ENCODE data around the gene TAS1R3.

TAS1R3 gene

DNA sequence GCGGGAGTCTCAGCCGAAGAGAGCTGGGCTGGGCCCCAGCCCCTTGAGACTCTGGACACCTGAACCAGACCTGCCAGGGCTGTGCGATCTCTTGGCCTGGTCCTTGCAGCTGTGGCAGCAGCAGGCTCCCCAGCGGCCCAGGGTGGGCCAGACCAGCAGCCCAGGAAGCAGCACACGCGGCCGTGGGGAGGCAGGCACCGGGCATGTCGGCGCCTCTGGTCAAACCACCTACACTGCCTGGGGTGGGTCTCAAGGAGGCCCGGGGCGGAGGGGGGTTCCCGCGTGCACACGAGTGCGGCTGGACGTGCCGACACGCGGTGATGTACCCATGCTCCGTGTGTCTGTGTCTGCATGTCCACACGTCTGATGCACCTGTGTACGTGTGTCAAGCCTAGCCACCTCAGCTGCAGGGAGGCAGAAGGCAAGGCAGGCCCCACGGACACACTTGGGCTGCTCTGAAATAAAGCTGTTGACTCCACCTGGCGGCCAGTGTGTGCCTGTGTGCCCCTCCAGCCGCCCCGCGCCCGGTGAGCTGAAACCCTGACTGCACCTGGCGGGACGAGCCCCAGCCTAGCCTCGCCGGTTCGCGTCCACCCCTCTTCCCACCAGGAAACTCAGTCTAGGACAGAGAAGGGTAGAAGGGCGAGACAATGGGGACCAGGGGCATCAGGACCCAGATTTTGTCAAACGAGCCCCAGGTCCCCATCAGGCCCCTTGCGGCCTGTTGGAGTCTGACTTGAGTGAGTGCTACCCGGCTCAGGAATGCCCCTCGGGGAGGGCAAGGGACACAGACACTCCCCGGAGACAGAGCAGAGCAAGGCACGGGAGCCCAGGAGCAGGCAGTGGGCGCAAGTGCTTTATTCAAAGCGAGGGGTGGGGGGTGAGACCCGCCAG is 39.3 kb upstream of the TAS1R3 start:
- Mint-ChIP-seq H3K27me3 (ENCODE audit: low read depth) (no peaks in the 10 kb centered on the region), H3K36me3 (ENCODE audit: low read depth) (peaks cover 2% of the 10 kb centered on the region), H3K9me3 (no peaks in the 10 kb centered on the region), H3K4me3 (no peak overlapping the region), H3K4me1 (ENCODE audit: low read depth) (no peaks in the 10 kb centered on the region), H3K27ac (no peak overlapping the region)
- peak; percentile 36 for DNase-seq (ENCODE audit: low spot score)

DNA sequence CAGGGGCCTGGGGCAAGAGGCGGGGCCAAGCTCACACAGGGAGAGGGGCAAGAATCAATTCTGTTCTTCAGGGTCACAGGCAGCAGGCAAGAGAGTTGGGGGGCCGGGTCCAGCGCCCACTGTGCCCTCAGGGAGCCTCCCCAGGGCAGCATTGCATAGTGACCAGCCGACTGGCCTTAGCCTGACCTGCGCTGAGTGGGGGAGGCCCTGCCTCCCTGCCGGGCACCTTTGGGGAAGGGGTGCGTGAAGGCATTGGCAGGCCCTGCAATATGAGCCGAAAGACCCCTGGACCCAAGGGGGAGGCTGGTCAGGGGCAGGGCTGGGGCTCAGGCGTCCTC is 38.7 kb upstream of the TAS1R3 start:
- Mint-ChIP-seq H3K27me3 (ENCODE audit: low read depth) (no peaks in the 10 kb centered on the region), H3K36me3 (ENCODE audit: low read depth) (peaks cover 2% of the 10 kb centered on the region), H3K27ac (no peak overlapping the region), H3K4me1 (ENCODE audit: low read depth) (no peaks in the 10 kb centered on the region), H3K9me3 (no peaks in the 10 kb centered on the region), H3K4me3 (no peak overlapping the region)
- no peak for DNase-seq (ENCODE audit: low spot score)

DNA sequence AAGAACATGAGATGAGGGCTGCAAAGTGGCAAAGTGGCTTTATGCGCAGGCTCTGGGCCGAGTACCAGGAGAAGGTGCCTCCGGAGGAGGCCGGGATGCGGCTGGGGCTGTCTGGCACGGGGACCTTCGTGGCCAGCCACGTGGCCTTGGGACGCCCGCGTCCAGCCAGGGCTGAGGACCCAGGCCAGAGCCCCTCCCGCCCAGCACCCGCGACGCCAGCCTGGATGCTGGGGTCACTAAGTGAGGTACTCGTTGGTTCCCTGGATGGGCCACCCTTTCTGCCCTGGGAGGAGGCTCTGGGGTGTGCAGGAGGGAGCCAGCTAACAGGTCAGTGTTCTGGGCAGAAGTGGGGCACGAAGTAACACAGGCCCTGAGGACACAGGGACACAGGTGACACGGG is 38.2 kb upstream of the TAS1R3 start:
- DNase-seq (ENCODE audit: low spot score): no peak
- Mint-ChIP-seq H3K9me3 (no peaks in the 10 kb centered on the region), H3K27me3 (ENCODE audit: low read depth) (no peaks in the 10 kb centered on the region), H3K27ac (no peak overlapping the region), H3K36me3 (ENCODE audit: low read depth) (peaks cover 2% of the 10 kb centered on the region), H3K4me1 (ENCODE audit: low read depth) (no peaks in the 10 kb centered on the region), H3K4me3 (no peak overlapping the region)

DNA sequence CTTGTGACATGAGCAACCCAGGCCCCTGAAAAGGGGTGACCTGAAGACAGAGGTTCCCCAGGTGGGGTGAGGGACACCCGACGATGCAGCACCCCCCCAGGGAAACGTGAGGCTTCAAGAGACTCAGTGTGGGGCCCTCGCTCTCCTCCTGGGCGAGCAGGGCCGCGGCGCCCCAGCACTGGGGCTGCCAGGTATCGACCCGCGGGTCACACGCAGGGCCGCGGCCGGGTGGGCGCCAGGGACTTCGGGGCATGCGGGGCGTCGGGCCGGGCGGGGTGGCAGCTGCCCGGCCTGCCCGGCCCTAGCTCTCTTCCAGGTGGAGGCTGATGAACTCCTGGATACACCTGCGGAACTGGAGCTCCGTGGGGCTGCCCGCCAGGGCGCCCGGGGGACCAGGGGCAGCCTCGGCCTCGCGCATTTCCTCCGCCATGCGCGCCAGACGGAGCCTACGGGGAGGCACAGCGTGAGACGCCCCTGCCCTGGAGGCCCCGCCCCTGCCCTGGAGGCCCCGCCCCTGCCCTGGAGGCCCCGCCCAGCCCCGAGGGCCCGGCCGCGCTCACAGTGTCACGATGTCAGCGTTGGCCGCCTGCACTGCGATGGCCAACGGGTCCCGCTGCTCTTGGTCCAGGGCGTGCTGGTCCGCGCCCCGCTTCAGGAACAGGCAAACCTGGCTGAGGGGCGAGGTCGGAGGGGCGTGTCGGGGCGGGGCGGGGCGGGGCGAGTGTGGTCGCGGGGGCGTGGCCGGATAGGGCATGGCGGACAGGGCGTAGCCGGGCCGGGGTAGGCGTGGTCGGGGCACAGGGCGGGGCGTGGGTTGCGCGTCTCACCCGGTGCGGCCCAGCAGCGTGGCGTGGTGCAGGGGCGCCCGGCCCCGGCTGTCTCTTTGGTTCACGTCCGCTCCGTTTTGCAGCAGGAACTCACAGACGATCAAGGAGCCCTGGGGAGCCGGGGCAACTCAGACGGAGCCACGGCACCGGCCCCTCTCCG is 37.5 kb upstream of the TAS1R3 start:
- Mint-ChIP-seq H3K27ac (no peak overlapping the region), H3K27me3 (ENCODE audit: low read depth) (no peaks in the 10 kb centered on the region), H3K36me3 (ENCODE audit: low read depth) (peaks cover 2% of the 10 kb centered on the region), H3K9me3 (no peaks in the 10 kb centered on the region), H3K4me1 (ENCODE audit: low read depth) (no peaks in the 10 kb centered on the region), H3K4me3 (no peak overlapping the region)
- no peak for DNase-seq (ENCODE audit: low spot score)

DNA sequence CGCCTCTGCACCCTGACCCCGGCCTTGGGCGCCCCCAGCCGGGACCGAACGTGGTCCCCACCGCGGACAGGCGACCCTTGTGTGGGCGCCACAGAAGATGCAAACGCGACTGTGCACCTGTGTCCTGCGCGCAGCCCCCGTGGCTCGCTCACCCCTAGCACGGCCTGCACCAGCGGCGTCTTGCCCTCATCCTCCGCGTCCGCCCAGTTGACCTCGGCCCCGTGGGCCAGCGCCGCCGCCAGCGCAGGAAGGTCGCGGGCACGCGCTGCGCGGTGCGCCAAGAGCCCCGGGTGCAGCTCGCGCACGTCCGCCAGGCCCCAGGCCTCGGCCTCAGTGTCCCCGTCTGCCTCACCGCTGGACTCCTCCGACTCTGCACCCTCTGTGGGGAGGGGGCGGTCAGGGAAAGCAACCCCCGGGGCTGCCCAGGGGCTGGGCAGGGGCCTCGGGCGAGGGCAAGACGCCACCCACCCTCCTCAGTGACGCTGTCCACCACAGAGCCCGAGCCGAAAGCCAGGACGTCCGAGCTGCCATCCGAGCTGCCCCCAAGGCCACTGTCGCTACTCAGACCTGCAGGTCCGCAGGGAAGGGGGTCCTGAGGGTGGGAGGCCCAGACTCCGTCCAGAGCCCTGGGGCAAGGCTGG is 36.7 kb upstream of the TAS1R3 start:
- Mint-ChIP-seq H3K27ac (no peak overlapping the region), H3K4me1 (ENCODE audit: low read depth) (no peaks in the 10 kb centered on the region), H3K4me3 (no peak overlapping the region), H3K9me3 (no peaks in the 10 kb centered on the region), H3K27me3 (ENCODE audit: low read depth) (no peaks in the 10 kb centered on the region), H3K36me3 (ENCODE audit: low read depth) (peaks cover 2% of the 10 kb centered on the region)
- no peak for DNase-seq (ENCODE audit: low spot score)

DNA sequence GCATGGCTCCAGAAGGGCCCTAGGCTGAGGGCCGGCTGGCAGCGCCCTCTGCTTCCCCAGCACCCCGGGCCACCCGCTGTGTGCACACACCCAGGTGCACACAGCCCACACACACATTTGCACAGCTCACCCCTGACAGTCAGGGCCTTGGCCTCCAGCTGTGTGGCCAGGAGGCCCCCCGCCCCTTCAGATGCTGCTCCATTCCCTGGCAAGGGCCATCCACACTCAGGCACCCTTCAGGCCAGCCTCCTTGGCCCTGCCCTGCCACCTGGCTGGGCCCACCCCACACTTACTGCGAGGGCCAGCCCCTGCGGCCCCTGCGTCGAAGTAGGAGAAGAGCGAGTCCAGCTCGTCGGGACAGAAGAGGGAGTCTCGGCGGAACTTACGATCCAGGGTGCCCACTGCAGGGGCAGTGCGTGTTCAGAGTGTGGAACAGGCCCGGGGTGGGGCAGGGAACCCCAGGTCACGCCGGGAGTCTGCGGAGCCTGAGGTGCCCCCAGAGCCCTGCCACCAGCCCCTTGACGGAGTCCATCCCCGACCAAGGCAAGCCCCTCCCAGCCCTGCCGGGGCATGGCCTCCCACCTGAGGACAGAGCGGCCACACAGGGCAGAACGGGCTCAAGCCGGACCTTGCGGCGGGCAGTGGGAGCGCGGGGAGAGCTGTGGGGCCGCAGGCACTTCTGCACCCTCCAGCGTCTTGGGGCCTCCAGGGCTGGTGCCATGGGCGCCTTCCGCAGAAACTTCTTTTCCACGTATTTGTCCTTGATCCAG is 35.7 kb upstream of the TAS1R3 start:
- Mint-ChIP-seq H3K4me3 (no peak overlapping the region), H3K27ac (no peak overlapping the region), H3K27me3 (ENCODE audit: low read depth) (no peaks in the 10 kb centered on the region), H3K36me3 (ENCODE audit: low read depth) (peaks cover 2% of the 10 kb centered on the region), H3K9me3 (no peaks in the 10 kb centered on the region), H3K4me1 (ENCODE audit: low read depth) (no peaks in the 10 kb centered on the region)
- DNase-seq (ENCODE audit: low spot score): no peak

DNA sequence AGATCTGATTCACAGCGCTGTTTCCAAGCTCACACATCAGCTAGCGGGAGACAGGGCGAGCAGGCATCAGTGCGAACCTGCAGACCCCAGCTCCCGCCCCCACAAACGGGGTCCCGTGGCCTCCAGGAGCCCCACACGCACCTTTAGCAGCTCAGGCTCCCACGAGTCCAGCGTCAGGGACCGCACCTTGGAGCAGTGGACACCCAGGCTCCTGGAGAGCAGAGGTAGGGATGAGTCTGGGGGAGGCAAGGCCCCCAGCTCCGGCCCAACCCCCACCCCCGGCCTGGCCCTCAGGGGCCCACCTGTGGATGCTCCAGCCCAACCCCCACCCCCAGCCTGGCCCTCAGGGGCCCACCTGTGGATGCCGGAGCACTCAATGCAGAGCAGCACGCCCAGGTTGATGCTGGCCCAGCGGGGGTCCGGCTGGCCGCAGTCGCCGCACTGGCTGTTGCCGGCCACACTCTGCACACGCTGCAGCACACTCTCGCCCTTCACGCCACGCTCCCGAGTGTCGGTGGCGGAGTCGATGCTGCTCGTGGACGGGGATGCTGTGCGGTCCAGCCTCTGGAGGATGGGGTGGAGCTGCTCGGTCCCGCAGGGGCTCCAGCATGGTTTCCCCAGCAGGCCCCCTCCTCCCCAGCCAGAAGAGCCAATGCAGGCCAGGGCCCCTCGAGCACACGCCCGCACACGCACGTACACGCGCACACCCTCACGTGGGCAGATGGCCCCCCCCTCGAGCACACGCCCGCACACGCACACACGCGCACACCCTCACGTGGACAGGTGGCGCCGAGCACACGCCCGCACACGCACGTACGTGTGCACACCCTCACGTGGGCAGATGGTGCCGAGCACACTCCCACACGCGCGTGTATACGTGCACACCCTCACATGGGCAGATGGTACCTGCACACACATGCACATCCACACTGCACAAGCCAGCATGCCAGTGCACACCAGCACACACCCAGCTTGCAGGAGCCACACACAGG is 34.7 kb upstream of the TAS1R3 start:
- Mint-ChIP-seq H3K4me1 (ENCODE audit: low read depth) (no peaks in the 10 kb centered on the region), H3K4me3 (no peak overlapping the region), H3K36me3 (ENCODE audit: low read depth) (peaks cover 2% of the 10 kb centered on the region), H3K27me3 (ENCODE audit: low read depth) (no peaks in the 10 kb centered on the region), H3K27ac (no peak overlapping the region), H3K9me3 (no peaks in the 10 kb centered on the region)
- DNase-seq (ENCODE audit: low spot score): no peak

DNA sequence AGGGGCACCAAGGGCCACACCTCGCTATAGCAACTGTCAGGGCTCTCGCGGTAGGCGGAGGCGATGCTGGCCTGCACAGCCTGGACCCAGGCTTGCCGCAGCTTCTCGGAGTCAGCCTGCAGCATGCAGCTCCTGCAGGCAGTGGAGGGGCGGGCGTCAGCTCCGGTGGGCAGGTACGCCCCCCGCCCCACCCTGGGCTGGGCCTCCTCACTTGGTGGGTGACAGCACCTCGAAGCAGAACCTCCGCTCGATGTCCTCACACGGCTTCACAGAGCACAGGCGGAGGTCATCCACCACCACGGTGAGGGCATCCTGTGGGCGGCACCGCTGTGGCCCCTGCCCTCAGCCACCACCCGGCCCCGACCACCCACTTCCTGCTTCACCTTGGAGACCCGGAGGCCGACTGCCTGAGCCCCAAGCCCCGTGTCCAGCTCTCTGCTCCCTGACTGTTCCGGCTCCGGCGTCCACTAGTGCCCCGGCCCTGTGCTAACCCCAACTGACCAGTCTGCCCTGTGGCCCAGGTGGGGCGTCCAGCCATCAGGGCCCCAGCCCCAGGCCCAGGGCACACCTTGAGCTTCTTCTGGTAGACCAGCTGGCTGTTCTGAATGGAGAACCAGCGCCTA is 33.2 kb upstream of the TAS1R3 start:
- no peaks in the 10 kb centered on the region for H3K4me1 Mint-ChIP-seq (ENCODE audit: low read depth)
- no peaks in the 10 kb centered on the region for H3K27me3 Mint-ChIP-seq (ENCODE audit: low read depth)
- no peaks in the 10 kb centered on the region for H3K9me3 Mint-ChIP-seq
- H3K4me3 Mint-ChIP-seq: no peak overlapping the region
- DNase-seq (ENCODE audit: low spot score): no peak
- no peak overlapping the region for H3K27ac Mint-ChIP-seq
- H3K36me3 Mint-ChIP-seq (ENCODE audit: low read depth): peaks cover 2% of the 10 kb centered on the region

DNA sequence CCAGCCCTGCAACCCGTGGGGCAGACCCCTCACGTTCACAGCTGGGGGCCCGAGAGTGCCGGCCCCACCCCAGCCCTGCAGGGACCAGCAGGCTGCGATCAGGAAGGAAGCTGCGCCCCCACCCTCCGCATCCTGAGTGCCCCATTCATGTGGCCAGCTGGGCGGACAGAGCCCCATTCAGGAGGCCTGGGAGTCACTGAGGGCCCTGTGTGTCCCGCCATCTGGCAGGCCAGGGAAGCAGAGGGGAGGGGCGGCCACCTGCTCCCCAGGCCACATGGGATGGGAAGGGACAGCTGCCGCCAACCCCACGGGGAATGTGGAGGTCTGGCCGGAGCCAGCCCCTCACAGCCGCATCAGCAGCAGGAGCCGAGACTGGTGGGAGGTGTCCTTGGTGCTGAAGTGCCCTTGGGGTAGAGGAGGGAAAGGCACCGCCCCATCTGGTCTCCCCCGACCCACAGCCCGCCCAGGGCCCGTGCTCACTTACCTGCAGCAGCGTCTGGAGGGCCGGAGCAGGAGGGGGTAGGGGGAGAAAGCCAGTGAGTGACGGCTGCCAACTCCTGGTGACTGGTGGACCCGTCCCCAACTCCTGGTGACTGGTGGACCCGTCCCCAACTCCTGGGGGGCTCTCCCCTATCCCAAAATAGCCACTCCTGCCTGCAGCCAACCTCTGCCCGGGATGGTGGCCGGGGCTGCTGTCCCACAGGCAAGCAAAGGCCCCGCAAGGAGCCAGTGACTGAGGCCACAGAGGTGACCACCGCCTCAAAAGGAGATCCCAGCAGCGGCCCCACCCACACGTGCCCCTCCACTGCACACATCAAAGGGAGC is 32.0 kb upstream of the TAS1R3 start:
- H3K27ac Mint-ChIP-seq: no peak overlapping the region

DNA sequence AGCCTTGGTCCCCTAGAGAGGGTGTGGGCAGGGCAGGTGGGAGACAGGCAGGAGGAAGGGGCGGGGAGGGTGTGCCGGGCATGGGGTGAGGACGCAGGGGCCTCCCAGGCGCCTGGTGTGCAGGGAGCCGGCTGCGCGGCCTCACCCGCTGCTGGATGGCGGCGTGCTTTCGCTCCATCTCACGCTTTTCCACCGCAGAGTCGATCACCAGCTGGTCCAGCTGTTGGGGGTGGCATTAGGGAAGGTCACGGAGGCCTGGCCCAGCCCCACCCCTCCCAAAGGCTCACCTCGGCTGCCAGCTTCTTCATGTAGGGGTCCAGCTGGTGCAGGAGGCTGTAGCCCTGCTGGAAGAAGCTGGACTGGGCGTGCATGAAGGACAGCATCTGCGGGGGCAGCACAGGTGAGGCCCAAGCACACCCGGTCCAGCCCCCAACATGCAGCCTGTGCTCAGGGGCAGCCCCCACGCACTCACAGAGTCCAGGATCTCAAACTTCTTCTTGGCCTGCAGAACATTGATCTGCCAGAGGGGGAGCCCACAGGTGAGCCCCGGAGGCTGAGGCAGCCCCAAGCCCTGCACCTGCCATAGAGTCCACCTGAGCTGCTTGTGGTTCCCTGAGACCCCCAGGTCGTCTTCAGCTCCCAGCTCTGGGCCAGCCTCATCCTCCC is 31.3 kb upstream of the TAS1R3 start:
- no peak overlapping the region for H3K4me3 Mint-ChIP-seq
- DNase-seq (ENCODE audit: low spot score): no peak

More for the DNA sequence above, 32.0 kb upstream of the TAS1R3 start:
- no peak for DNase-seq (ENCODE audit: low spot score)
- Mint-ChIP-seq H3K36me3 (ENCODE audit: low read depth) (peaks cover 2% of the 10 kb centered on the region), H3K27me3 (ENCODE audit: low read depth) (no peaks in the 10 kb centered on the region), H3K4me3 (no peak overlapping the region), H3K9me3 (no peaks in the 10 kb centered on the region), H3K4me1 (ENCODE audit: low read depth) (no peaks in the 10 kb centered on the region)

DNA sequence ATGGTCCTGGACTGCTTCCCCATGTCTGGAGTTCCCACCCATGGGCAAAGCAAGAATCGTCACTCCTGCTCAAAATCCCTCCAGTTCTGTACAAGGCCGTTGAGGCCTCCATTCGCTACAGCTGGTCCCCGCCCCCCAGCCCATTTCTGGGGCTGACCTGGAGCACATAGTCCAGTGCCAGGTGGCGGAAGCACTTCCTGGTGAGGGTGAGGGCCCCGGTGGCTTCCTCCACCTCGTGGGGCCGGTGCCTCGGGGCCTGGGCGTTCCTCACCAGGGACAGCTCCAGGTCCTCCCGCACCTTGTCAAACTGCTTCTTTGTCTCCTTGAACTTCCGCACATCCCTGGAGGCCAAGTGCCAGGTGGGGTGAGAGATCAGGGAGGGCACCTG is 30.7 kb upstream of the TAS1R3 start:
- no peak overlapping the region for H3K4me3 Mint-ChIP-seq
- H3K27me3 Mint-ChIP-seq (ENCODE audit: low read depth): no peaks in the 10 kb centered on the region
- no peaks in the 10 kb centered on the region for H3K4me1 Mint-ChIP-seq (ENCODE audit: low read depth)
- H3K9me3 Mint-ChIP-seq: no peaks in the 10 kb centered on the region
- no peak for DNase-seq (ENCODE audit: low spot score)
- peaks cover 2% of the 10 kb centered on the region for H3K36me3 Mint-ChIP-seq (ENCODE audit: low read depth)
- no peak overlapping the region for H3K27ac Mint-ChIP-seq

More for the DNA sequence above, 31.3 kb upstream of the TAS1R3 start:
- Mint-ChIP-seq H3K36me3 (ENCODE audit: low read depth) (peaks cover 2% of the 10 kb centered on the region), H3K4me1 (ENCODE audit: low read depth) (no peaks in the 10 kb centered on the region), H3K27me3 (ENCODE audit: low read depth) (no peaks in the 10 kb centered on the region), H3K9me3 (no peaks in the 10 kb centered on the region), H3K27ac (no peak overlapping the region)

Data from T-helper 2 cell treated with Interferon-gamma antibody and Interleukin-4, amounts not matched to agents 5 μg/mL and 100 μg/mL, for 36 hours (primary cell).